H1 (cell line): ENCODE data around the gene HTD2. TPM values are rescaled to one million over a fixed set of nuclear protein-coding genes. Genes with fewer than 3 reads are reported as not detected.

Experiments
- CTCF ChIA-PET: fragments of 300-600 bp; sonication (Branson Sonifier 250); formaldehyde crosslinking; loops from one replicate; lab custom pipeline; 2021; ENCODE audit not compliant: partially characterized antibody; lab: Charles Lee
- POLR2A ChIA-PET: fragments of 300-600 bp; sonication (Branson Sonifier 250); formaldehyde crosslinking; loops from one replicate; lab custom pipeline; 2021; ENCODE audit warnings: inconsistent platforms; ENCODE audit not compliant: partially characterized antibody; lab: Charles Lee
- DNase-seq, 2 experiments: peaks; one replicate each; pipeline versions ENCODE4 v3.0.0 to v3.0.0-alpha.2; 2010 to 2022; ENCODE audit warnings: low spot score in 2 of 2, low read depth in 1 of 2, mixed read lengths in 1 of 2
- FAIRE-seq: peaks from 2 replicates; lab custom pipeline; 2011; peaks lifted over from hg19 to GRCh38; lab: Jason Lieb, UNC
- H2AFZ ChIP-seq: 2 replicates; pipeline ENCODE4 v1.8.1; 2012; ENCODE audit warnings: low read length, inconsistent platforms
- H2AK5ac ChIP-seq: 2 replicates; pipeline ENCODE4 v1.6.1; 2013; ENCODE audit warnings: low read depth, low read length
- H2BK120ac ChIP-seq: replicated peaks from 2 replicates; pipeline ENCODE3; 2013; ENCODE audit warnings: low read depth, low read length, inconsistent platforms
- H2BK12ac ChIP-seq: 2 replicates; pipeline ENCODE4 v1.6.1; 2013; ENCODE audit warnings: low read depth, low read length
- H2BK15ac ChIP-seq: 2 replicates; pipeline ENCODE4 v1.6.1; 2013; ENCODE audit warnings: low read length
- H2BK20ac ChIP-seq: 2 replicates; pipeline ENCODE4 v1.6.1; 2013; ENCODE audit warnings: low read length
- H2BK5ac ChIP-seq: 2 replicates; pipeline ENCODE4 v1.6.1; 2013; ENCODE audit warnings: low read depth, low read length
- H3K14ac ChIP-seq: 2 replicates; pipeline ENCODE4 v1.6.1; 2013; ENCODE audit warnings: inconsistent platforms; ENCODE audit not compliant: insufficient read length
- H3K18ac ChIP-seq: 2 replicates; pipeline ENCODE4 v1.6.1; 2013; ENCODE audit warnings: low read length; ENCODE audit errors: extremely low read depth
- H3K23ac ChIP-seq: 2 replicates; pipeline ENCODE4 v1.6.1; 2013; ENCODE audit warnings: inconsistent platforms; ENCODE audit not compliant: insufficient read length
- H3K23me2 ChIP-seq: 2 replicates; pipeline ENCODE4 v1.6.1; 2013; ENCODE audit warnings: low read depth, low read length
- H3K27ac ChIP-seq: 2 replicates; pipeline ENCODE4 v1.6.1; 2011; ENCODE audit warnings: low read depth, low read length, inconsistent platforms
- H3K27me3 ChIP-seq, 4 experiments: replicated peaks in 1 of 4; 1 replicate in 1 of 4; 2 replicates in 3 of 4; pipeline versions ENCODE4 v1.6.1 to v1.8.1; 2011 to 2013; ENCODE audit warnings: low read length in 3 of 4, mild to moderate bottlenecking in 3 of 4, inconsistent platforms in 2 of 4, mixed read lengths in 2 of 4, moderate library complexity in 1 of 4; ENCODE audit not compliant: control insufficient read depth in 3 of 4, insufficient read depth in 3 of 4; ENCODE audit errors: extremely low read depth in 1 of 4
- H3K36me3 ChIP-seq, 4 experiments: 2 replicates each; pipeline versions ENCODE4 v1.6.1 to v1.8.1; 2011 to 2013; ENCODE audit warnings: mild to moderate bottlenecking in 4 of 4, low read length in 3 of 4, moderate library complexity in 2 of 4, control low read depth in 1 of 4, inconsistent platforms in 1 of 4; ENCODE audit not compliant: insufficient read depth in 4 of 4, control insufficient read depth in 2 of 4
- H3K4ac ChIP-seq: replicated peaks from 2 replicates; pipeline ENCODE3; 2013; ENCODE audit warnings: low read length, low read depth, mixed read lengths, inconsistent platforms; ENCODE audit not compliant: insufficient read length
- H3K4me1 ChIP-seq, 4 experiments: replicated peaks in 1 of 4; 1 replicate in 1 of 4; 2 replicates in 3 of 4; pipeline versions ENCODE4 v1.6.1 to v1.8.1; 2011 to 2013; ENCODE audit warnings: low read length in 3 of 4, inconsistent platforms in 2 of 4, mixed read lengths in 1 of 4; ENCODE audit not compliant: insufficient read depth in 4 of 4, control insufficient read depth in 3 of 4
- H3K4me2 ChIP-seq, 2 experiments: 2 replicates each; pipeline versions ENCODE4 v1.6.1 to v1.8.1; 2011 to 2013; ENCODE audit warnings: low read depth in 2 of 2, low read length in 2 of 2, control low read depth in 1 of 2, inconsistent platforms in 1 of 2, mild to moderate bottlenecking in 1 of 2; ENCODE audit not compliant: insufficient read depth in 1 of 2
- H3K4me3 ChIP-seq, 4 experiments: fragments of 200-600, 300-600 bp in 1 of 4; sonication (generic), shearing (Covaris generic), sonication (Bioruptor Twin) in 1 of 4; 2 replicates each; pipeline versions ENCODE4 v1.5.1 to v1.8.1; 2011 to 2016; ENCODE audit warnings: low read length in 4 of 4, low read depth in 3 of 4, control low read depth in 2 of 4, inconsistent platforms in 2 of 4, mild to moderate bottlenecking in 2 of 4, mixed read lengths in 1 of 4, moderate library complexity in 1 of 4; ENCODE audit not compliant: insufficient read depth in 2 of 4; ENCODE audit errors: extremely low read depth in 1 of 4
- H3K56ac ChIP-seq: replicated peaks from 2 replicates; pipeline ENCODE3; 2013; ENCODE audit warnings: low read depth, mild to moderate bottlenecking, mixed read lengths, low read length, inconsistent platforms; ENCODE audit not compliant: insufficient read length
- H3K79me1 ChIP-seq: 2 replicates; pipeline ENCODE4 v1.6.1; 2013; ENCODE audit warnings: low read depth, low read length, control low read depth
- H3K79me2 ChIP-seq, 2 experiments: 2 replicates each; pipeline versions ENCODE4 v1.6.1 to v1.8.1; 2012 to 2013; ENCODE audit warnings: low read length in 2 of 2, mild to moderate bottlenecking in 2 of 2, inconsistent platforms in 1 of 2; ENCODE audit not compliant: insufficient read depth in 2 of 2, control insufficient read depth in 1 of 2
- H3K9ac ChIP-seq, 4 experiments: replicated peaks in 1 of 4; 1 replicate in 1 of 4; 2 replicates in 3 of 4; pipeline versions ENCODE4 v1.6.1 to v1.8.1; 2011 to 2013; ENCODE audit warnings: low read depth in 3 of 4, low read length in 3 of 4, control low read depth in 2 of 4, mild to moderate bottlenecking in 2 of 4, moderate library complexity in 2 of 4, inconsistent platforms in 1 of 4; ENCODE audit errors: extremely low read depth in 1 of 4
- H3K9me3 ChIP-seq, 2 experiments: 2 replicates each; pipeline versions ENCODE4 v1.6.1 to v1.8.1; 2012 to 2013; ENCODE audit warnings: mild to moderate bottlenecking in 2 of 2, moderate library complexity in 2 of 2, control low read depth in 1 of 2, inconsistent platforms in 1 of 2, low read depth in 1 of 2, low read length in 1 of 2, mixed read lengths in 1 of 2; ENCODE audit not compliant: insufficient read depth in 2 of 2
- H4K20me1 ChIP-seq, 2 experiments: replicated peaks in 1 of 2; 2 replicates each; pipeline versions ENCODE3 to v1.8.1; 2011 to 2013; ENCODE audit warnings: inconsistent platforms in 2 of 2, low read length in 2 of 2, mild to moderate bottlenecking in 1 of 2; ENCODE audit not compliant: insufficient read depth in 2 of 2, control insufficient read depth in 1 of 2
- H4K5ac ChIP-seq: 2 replicates; pipeline ENCODE4 v1.6.1; 2013; ENCODE audit warnings: low read length, low read depth, mixed read lengths, inconsistent platforms; ENCODE audit not compliant: insufficient read length
- H4K8ac ChIP-seq: 2 replicates; pipeline ENCODE4 v1.8.0; 2013; ENCODE audit warnings: mild to moderate bottlenecking, moderate library complexity, low read length, inconsistent platforms; ENCODE audit not compliant: insufficient read depth; ENCODE audit errors: extremely low read depth
- H4K91ac ChIP-seq: replicated peaks from 2 replicates; pipeline ENCODE3; 2013; ENCODE audit warnings: low read length, mixed read lengths, inconsistent platforms; ENCODE audit not compliant: insufficient read length
- GTF2F1 ChIP-seq: IDR thresholded peaks from 2 replicates; pipeline ENCODE4 v1.6.1; 2012; ENCODE audit warnings: low read depth, low read length, improper control_type of control experiment, borderline replicate concordance
- HDAC6 ChIP-seq: IDR thresholded peaks from one replicate; pipeline ENCODE4 v1.7.1; 2012; ENCODE audit warnings: low read depth, mild to moderate bottlenecking, inconsistent platforms, low read length, moderate library complexity
- WGBS, 2 experiments: shearing (Covaris generic) in 1 of 2; methylation state at CpG; one replicate each; pipeline versions ENCODE4 v1.1.6 to v1.1.7; 2013 to 2015; ENCODE audit warnings: low lambda C conversion rate in 2 of 2, mixed read lengths in 2 of 2, inconsistent platforms in 1 of 2, low coverage in 1 of 2, missing lambda C conversion rate in 1 of 2; ENCODE audit not compliant: insufficient replicate concordance in 2 of 2, insufficient coverage in 1 of 2, insufficient read length in 1 of 2; ENCODE audit errors: extremely low coverage in 1 of 2, missing lambda C conversion rate in 1 of 2; 5-methylcytosine and 5-hydroxymethylcytosine counted together
- polyA plus RNA-seq, 7 experiments: library from polyadenylated mRNA; depleted of rRNA in 3 of 7; stranded (reverse) in 5 of 7; unstranded in 2 of 7; fragments of >200 nt in 5 of 7; fragments of 200-250 nt in 2 of 7; gene quantifications; 1 replicate in 5 of 7; 2 replicates in 1 of 7; 4 replicates in 1 of 7; pipeline versions ENCODE4 v1.2.1 to v1.2.3, GENCODE V29; 2011 to 2013; ENCODE audit warnings: missing spikeins in 2 of 7, mixed read lengths in 2 of 7
- total RNA-seq: library from RNA; stranded (reverse); fragmentation: NEBNext Ultra II Directional; extraction: Animal tissue kit (Norgen Biotek cat#: 25700); gene quantifications from 2 replicates; pipeline ENCODE4 v1.2.1, GENCODE V29; 2021

Gene HTD2
- total and polyA plus RNA-seq, 2 of the 8 experiments (the other 6 are each of a cell fraction or from before 2014, with no cell fraction given) = 8.8 to 10.8 TPM

DNA sequence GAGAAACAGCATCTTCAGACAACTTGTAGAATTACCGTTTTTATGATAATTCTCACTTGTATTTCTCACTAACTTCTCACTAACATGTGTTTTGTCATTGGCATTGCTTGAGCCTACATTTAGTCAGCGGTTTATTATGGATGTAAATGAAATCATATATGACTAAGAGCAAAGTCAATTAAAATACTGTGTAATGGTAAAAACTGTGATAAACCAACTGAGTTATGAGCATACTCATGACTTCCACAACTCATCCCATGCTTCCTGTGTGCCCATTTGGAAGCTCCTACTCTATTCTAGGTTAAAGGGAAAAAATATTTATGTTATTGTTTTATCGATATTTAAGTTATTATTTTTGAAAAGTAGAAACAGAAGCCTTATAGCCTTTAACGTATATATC, 39.1 kb downstream of the HTD2 start:
- H3K4ac ChIP-seq = no peak overlapping the region
- no peak overlapping the region for H4K5ac ChIP-seq
- no peaks in the 10 kb centered on the region for H3K4me1 ChIP-seq
- H4K8ac ChIP-seq = no peak overlapping the region
- no peak overlapping the region for H2BK5ac ChIP-seq
- no peaks in the 10 kb centered on the region for H4K20me1 ChIP-seq
- no peaks in the 10 kb centered on the region for H3K36me3 ChIP-seq
- DNase-seq (no peak), FAIRE-seq (no peak)
- no peak overlapping the region for H3K4me2 ChIP-seq
- H2BK120ac ChIP-seq = no peak overlapping the region
- TF ChIP-seq GTF2F1 (no peak), HDAC6 (no peak)
- H4K91ac ChIP-seq = no peak overlapping the region
- H3K9ac ChIP-seq = no peak overlapping the region
- no peak overlapping the region for H3K56ac ChIP-seq
- H3K4me3 ChIP-seq = no peak overlapping the region
- H3K27me3 ChIP-seq = no peaks in the 10 kb centered on the region; a peak in 1 of 7 replicates
- H3K9me3 ChIP-seq = no peaks in the 10 kb centered on the region
- H3K14ac ChIP-seq = no peak overlapping the region
- no peak overlapping the region for H2BK12ac ChIP-seq
- H3K79me2 ChIP-seq = no peaks in the 10 kb centered on the region
- CTCF ChIA-PET = no interaction called here
- no peaks in the 10 kb centered on the region; the same call in 1 of the 2 replicates for H3K23me2 ChIP-seq
- no peak overlapping the region for H3K23ac ChIP-seq
- POLR2A ChIA-PET = interaction anchor here (1.8 kb wide), 1 partner anchor 9 kb away, joined by 6 read pairs; no protein-coding TSS in a partner anchor
- no peak overlapping the region for H2BK15ac ChIP-seq
- H2AFZ ChIP-seq = no peak overlapping the region
- H3K18ac ChIP-seq = no peak overlapping the region
- H3K27ac ChIP-seq = no peak overlapping the region
- H3K79me1 ChIP-seq = no peaks in the 10 kb centered on the region
- whole genome bisulfite sequencing, 2 experiments = 87 to 100% methylated on average over 1 to 4 of the region's 4 CpGs
- H2BK20ac ChIP-seq = no peak overlapping the region
- no peak overlapping the region for H2AK5ac ChIP-seq
